ENCODE data around the gene GNB4.

DNA sequence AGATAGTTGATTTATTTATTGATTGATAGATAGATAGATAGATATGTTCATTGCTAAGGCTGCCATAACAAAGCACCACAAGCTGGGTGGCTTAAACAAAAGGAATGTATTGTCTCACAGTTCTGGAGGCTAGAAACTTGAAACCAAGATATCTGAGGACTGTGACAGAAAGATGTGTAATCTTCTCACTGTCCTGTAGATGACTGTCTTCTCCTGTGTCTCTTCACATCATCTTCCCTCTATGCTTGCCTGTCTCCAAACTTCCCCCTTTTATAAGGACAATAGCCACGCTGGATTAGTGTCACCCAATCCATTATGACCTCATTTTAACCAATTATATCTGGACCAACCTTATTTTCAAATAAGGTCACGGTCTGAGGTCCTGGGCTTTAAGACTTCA is 40.9 kb downstream of the GNB4 start:
- TF ChIP-seq EZH2 (IDR thresholded peaks at IDR 0.05; ENCODE audit: borderline replicate concordance) (no peak), EZH2phosphoT487 (IDR thresholded peaks at IDR 0.05; ENCODE audit: low read depth, severe bottlenecking, unreplicated experiment) (no peak)
- TF ChIP-seq, protein P1, sequence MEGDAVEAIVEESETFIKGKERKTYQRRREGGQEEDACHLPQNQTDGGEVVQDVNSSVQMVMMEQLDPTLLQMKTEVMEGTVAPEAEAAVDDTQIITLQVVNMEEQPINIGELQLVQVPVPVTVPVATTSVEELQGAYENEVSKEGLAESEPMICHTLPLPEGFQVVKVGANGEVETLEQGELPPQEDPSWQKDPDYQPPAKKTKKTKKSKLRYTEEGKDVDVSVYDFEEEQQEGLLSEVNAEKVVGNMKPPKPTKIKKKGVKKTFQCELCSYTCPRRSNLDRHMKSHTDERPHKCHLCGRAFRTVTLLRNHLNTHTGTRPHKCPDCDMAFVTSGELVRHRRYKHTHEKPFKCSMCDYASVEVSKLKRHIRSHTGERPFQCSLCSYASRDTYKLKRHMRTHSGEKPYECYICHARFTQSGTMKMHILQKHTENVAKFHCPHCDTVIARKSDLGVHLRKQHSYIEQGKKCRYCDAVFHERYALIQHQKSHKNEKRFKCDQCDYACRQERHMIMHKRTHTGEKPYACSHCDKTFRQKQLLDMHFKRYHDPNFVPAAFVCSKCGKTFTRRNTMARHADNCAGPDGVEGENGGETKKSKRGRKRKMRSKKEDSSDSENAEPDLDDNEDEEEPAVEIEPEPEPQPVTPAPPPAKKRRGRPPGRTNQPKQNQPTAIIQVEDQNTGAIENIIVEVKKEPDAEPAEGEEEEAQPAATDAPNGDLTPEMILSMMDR (IDR thresholded peaks at IDR 0.05; ENCODE audit: poor library complexity): no peak

All from hepatocyte (in vitro differentiated cells).